Measurements from ENCODE around the gene ADRA2A.

ADRA2A gene

DNA sequence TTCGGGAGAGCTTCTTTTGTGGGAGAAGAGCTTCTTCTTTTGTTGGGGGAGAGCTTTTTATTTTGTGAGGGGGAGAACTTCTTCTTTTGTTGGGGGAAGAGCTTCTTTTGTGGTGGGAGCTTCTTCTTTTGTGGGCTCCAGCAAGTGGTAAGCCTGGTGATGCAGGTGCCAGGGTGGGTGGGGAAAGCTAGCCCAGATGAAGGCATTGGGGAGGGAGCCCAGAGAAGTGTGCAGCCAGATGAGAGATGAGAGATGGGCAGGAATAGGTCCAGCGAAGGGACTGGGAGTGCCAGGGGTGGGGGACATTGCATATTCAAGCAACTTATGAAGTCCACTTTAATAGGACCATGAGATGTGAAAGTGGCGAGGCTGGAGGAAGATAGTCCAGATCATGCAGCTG lies 9.7 kb downstream of the ADRA2A start:
- no peaks in the 10 kb centered on the region for H3K4me1 ChIP-seq (ENCODE audit: control insufficient read depth, insufficient read depth, low read length)
- CTCF ChIA-PET = interaction anchor here (0.6 to 1.5 kb wide), 3 partner anchors 10 to 836 kb away, joined by 3 to 12 read pairs (median 6); partner anchors contain the start of gene ADRA2A
- no peaks in the 10 kb centered on the region for H3K9me3 ChIP-seq (ENCODE audit: control insufficient read depth, insufficient read depth, low read depth, low read length)
- H3K27ac ChIP-seq (ENCODE audit: extremely low read depth, low read depth, low read length) = no peak overlapping the region
- no peak overlapping the region for H3K4me3 ChIP-seq (ENCODE audit: low read depth, low read length)
- no peaks in the 10 kb centered on the region for H3K36me3 ChIP-seq (ENCODE audit: control insufficient read depth in 2 of 2, insufficient read depth in 1 of 2, low read length in 2 of 2)
- TF ChIP-seq ZSCAN5A (tag by site-specific recombination; IDR thresholded peaks at IDR 0.05) (no peak), ZNF394 (tag by site-specific recombination; IDR thresholded peaks at IDR 0.05; ENCODE audit: borderline replicate concordance) (no peak), ZNF169 (tag by site-specific recombination; IDR thresholded peaks at IDR 0.05) (no peak), ZNF423 (tag by site-specific recombination; IDR thresholded peaks at IDR 0.05) (no peak)
- TF ChIP-seq, protein P1, sequence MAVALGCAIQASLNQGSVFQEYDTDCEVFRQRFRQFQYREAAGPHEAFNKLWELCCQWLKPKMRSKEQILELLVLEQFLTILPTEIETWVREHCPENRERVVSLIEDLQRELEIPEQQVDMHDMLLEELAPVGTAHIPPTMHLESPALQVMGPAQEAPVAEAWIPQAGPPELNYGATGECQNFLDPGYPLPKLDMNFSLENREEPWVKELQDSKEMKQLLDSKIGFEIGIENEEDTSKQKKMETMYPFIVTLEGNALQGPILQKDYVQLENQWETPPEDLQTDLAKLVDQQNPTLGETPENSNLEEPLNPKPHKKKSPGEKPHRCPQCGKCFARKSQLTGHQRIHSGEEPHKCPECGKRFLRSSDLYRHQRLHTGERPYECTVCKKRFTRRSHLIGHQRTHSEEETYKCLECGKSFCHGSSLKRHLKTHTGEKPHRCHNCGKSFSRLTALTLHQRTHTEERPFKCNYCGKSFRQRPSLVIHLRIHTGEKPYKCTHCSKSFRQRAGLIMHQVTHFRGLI (tag by site-specific recombination; IDR thresholded peaks at IDR 0.05) = no peak
- TF ChIP-seq, protein P2, sequence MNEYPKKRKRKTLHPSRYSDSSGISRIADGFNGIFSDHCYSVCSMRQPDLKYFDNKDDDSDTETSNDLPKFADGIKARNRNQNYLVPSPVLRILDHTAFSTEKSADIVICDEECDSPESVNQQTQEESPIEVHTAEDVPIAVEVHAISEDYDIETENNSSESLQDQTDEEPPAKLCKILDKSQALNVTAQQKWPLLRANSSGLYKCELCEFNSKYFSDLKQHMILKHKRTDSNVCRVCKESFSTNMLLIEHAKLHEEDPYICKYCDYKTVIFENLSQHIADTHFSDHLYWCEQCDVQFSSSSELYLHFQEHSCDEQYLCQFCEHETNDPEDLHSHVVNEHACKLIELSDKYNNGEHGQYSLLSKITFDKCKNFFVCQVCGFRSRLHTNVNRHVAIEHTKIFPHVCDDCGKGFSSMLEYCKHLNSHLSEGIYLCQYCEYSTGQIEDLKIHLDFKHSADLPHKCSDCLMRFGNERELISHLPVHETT (tag by site-specific recombination; IDR thresholded peaks at IDR 0.05) = no peak
- POLR2A ChIA-PET = no interaction called here

- H3K9me3 ChIP-seq (ENCODE audit: control insufficient read depth, insufficient read depth, low read depth, low read length) = no peaks in the 10 kb centered on the region
- ChIA-PET CTCF (interaction anchor here (0.5 to 0.8 kb wide), 3 partner anchors 11 to 293 kb away, joined by 3 to 4 read pairs (median 4); partner anchors contain the start of gene ADRA2A), POLR2A (no interaction called here)
- no peaks in the 10 kb centered on the region for H3K36me3 ChIP-seq (ENCODE audit: control insufficient read depth in 2 of 2, insufficient read depth in 1 of 2, low read length in 2 of 2)
- no peak overlapping the region for H3K4me3 ChIP-seq (ENCODE audit: low read depth, low read length)
- H3K27ac ChIP-seq (ENCODE audit: extremely low read depth, low read depth, low read length) = no peak overlapping the region
- H3K4me1 ChIP-seq (ENCODE audit: control insufficient read depth, insufficient read depth, low read length) = no peaks in the 10 kb centered on the region
- TF ChIP-seq ZNF433 (tag by site-specific recombination; IDR thresholded peaks at IDR 0.05; ENCODE audit: low read depth) (no peak), SP3 (tag by site-specific recombination; IDR thresholded peaks at IDR 0.05) (no peak), SCRT1 (tag by site-specific recombination; IDR thresholded peaks at IDR 0.05; ENCODE audit: borderline replicate concordance) (no peak), GLI2 (tag by site-specific recombination; IDR thresholded peaks at IDR 0.05; ENCODE audit: borderline replicate concordance, low read depth) (no peak), ZNF132 (tag by site-specific recombination; IDR thresholded peaks at IDR 0.05; ENCODE audit: borderline replicate concordance) (no peak)
These were observed 10.5 kb downstream of the ADRA2A start for GRCh38 chr10:111087331-111087756.

- no peaks in the 10 kb centered on the region for H3K9me3 ChIP-seq (ENCODE audit: control insufficient read depth, insufficient read depth, low read depth, low read length)
- no peak for TF ChIP-seq ZNF266 (tag by site-specific recombination; IDR thresholded peaks at IDR 0.05; ENCODE audit: low read depth)
- no peak for TF ChIP-seq YY1 (tag by site-specific recombination; IDR thresholded peaks at IDR 0.05)
- TF ChIP-seq TSHZ1 (tag by site-specific recombination; IDR thresholded peaks at IDR 0.05; ENCODE audit: borderline replicate concordance) = no peak
- TF ChIP-seq WT1 (tag by site-specific recombination; IDR thresholded peaks at IDR 0.05) = no peak
- no peak for TF ChIP-seq ZNF48 (tag by site-specific recombination; IDR thresholded peaks at IDR 0.05)
- TF ChIP-seq ZBTB1 (tag by site-specific recombination; IDR thresholded peaks at IDR 0.05) = no peak
- TF ChIP-seq, protein P3, sequence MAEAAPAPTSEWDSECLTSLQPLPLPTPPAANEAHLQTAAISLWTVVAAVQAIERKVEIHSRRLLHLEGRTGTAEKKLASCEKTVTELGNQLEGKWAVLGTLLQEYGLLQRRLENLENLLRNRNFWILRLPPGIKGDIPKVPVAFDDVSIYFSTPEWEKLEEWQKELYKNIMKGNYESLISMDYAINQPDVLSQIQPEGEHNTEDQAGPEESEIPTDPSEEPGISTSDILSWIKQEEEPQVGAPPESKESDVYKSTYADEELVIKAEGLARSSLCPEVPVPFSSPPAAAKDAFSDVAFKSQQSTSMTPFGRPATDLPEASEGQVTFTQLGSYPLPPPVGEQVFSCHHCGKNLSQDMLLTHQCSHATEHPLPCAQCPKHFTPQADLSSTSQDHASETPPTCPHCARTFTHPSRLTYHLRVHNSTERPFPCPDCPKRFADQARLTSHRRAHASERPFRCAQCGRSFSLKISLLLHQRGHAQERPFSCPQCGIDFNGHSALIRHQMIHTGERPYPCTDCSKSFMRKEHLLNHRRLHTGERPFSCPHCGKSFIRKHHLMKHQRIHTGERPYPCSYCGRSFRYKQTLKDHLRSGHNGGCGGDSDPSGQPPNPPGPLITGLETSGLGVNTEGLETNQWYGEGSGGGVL (tag by site-specific recombination; IDR thresholded peaks at IDR 0.05) = no peak
- no peak for TF ChIP-seq ELK4 (IDR thresholded peaks at IDR 0.05; ENCODE audit: borderline replicate concordance, low read depth, low read length)
- no peak for TF ChIP-seq ZNF664 (tag by site-specific recombination; IDR thresholded peaks at IDR 0.05)
These were observed 11.2 kb downstream of the ADRA2A start for GRCh38 chr10:111087968-111088505.

More at GRCh38 chr10:111087968-111088505, 11.2 kb downstream of the ADRA2A start:
- Histone ChIP-seq H3K4me1 (ENCODE audit: control insufficient read depth, insufficient read depth, low read length) (no peaks in the 10 kb centered on the region), H3K4me3 (ENCODE audit: low read depth, low read length) (no peak overlapping the region), H3K27ac (ENCODE audit: extremely low read depth, low read depth, low read length) (no peak overlapping the region), H3K36me3 (ENCODE audit: control insufficient read depth in 2 of 2, insufficient read depth in 1 of 2, low read length in 2 of 2) (no peaks in the 10 kb centered on the region)
- ChIA-PET CTCF (interaction anchor here (0.5 to 0.8 kb wide), 3 partner anchors 11 to 294 kb away, joined by 3 to 4 read pairs (median 4); partner anchors contain the start of gene ADRA2A), POLR2A (no interaction called here)

All from HEK293 (cell line).